GM18520 (cell line): ENCODE results near the gene ADAT3.

Experiments used
- ATAC-seq: cut with Tn5 transposase; IDR thresholded peaks from one replicate; pipeline ENCODE4 v1.9.1; 2021; ENCODE audit not compliant: unreplicated experiment

The ADAT3 gene

DNA sequence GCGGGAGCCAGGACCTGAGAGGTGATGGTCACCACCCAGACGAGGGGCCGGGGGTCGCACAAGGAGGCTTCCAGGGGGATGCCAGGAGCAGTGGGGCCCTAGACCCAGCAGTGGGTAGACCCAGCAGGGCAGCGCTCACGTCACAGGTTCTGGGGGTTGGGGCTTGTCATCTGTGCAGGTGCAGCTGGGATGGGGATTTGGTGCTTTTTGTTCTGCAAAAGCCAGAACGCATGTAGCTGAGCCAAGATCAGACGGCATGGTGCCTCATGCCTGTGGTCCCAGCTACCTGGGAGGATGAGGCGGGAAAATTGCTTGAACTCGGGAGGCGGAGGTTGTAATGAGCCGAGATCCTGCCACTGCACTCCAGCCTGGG lies 50.9 kb downstream of the ADAT3 start:
- ATAC-seq = no peak

DNA sequence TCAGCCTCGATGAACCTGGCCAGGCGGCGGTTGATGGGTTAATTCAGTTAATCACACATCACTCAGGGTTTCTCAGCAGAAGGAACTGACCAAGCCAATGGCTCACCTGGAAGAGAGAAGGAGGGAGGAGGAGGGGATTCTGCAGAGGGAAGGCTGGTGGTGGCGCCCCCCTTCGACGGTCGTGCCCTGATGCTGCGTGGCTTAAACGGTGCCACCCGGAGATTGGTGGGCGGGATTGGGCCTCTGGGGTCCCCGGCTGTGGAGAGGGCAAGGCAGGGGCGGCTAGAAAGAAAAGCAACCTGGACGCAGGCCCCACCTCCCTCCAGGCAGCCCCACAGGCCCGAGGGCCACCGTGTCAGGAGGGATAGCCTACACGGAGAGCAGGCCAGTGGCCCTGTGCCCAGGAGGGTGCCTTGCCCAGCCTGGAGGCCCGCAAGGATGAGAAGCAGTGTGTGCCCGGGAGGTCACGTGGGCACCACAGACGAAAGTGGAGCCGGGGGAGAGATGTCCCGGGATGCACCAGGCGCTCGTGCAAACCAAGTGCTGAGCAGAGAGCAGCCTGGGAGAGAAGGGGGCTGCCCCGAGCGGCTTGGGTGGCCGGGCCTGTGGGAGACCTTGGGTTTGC lies 51.8 kb downstream of the ADAT3 start:
- ATAC-seq = no peak

DNA sequence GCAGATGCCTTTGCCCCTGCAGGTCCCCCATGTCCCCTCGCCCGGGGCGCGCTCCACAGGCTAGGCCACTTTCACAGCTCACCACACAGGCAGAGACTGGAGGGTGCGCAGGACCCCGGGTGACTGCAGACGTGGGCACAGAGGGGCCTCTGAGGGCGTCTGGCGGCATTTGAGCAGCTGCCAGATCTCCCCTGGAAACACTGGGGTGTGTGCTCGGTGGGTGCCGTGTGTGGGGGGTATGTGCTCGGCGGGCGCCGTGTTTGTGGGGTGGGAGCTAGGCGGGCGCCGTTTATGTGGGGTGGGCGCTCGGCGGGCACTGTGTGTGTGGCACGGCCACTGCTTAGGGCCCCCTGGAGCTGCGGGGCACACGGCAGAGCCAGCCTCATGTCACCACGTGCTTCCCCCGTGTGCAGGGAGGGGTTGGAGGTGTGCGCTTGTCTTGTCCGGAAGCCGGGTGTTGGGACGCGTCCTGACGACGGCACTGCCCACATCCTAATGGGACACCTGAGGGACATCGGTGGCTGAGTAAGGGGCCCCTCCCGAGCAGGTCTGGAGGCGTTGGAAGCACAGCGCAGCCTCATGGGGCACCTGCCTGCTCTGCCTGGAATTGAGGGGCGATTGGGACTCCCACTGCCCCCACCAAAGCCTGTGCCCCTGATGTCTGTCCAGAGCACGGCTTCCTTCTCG lies 52.5 kb downstream of the ADAT3 start:
- no peak for ATAC-seq

DNA sequence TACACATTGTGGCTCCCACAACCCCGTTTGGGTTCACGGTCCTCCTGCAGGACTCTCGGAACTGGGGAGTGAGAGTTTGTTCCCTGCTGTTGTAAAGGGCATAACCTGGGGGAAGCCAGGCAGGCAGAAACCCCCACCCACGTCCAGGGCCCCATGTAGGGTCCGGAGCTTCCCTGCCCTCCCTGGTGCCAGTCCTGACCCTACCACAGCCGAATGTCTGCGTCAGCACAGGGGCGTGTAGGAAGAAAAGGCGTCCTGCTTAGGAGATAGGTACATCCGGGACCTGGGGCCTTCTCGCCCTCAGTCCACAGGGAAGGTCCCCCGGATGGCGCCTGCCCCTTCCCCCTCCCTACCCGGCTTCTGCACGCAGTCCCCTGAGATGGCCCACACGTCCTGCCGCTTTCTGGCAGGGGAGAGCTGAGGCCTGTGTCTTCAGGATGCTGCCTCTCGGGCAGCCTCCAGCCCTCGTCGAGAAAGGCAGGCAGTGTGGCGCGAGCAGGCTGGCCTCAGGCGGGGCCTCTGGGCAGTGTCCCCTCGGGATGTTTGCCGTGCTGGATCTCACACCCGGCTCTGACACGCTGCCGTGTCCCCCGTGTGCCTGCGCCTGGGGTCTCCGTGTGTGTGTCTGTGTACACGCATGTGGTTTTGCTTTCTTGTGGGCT lies 54.9 kb downstream of the ADAT3 start:
- no peak for ATAC-seq

DNA sequence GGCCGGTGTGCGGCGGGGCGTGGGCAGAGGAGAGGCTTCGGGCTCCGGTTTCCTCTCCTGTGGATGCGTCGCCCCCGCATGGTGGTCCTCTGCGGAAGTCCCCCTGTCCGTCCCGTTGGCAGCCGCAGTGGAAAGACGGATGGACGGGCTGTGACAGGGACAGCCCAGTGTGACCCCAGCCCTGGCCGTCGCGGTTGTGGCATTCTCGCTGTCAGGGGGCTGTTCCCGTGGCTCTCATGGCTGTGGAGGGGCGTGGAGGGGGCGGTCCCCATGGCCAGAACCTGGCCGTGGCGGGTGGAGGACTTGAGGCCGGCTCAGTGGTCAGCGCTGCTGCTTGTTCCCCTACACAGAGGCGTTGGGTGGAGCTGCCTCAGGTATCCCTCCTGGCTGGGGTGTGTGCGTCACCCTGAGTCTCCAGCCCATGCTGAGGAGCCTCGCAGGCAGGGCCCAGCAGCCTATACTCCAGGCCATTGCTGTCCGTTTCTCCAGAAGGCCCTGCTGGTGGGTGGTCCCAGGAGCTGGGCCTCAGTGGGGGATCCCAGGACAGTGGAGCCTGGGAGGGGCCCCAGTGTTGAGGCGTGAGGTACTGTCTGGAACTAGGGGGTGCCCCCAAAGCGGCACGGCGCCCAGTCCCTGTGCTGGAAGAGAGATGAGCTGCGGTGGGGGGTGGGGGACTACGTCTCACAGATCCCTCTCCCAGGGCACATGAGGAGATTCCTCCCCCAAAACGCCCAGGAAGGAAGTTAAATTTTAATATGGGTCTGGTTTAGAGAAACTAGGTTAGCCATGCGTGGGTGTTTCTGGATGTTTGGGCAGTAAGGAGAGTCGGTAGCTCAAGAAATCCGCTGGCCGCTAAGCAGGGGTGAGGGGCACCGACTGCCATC lies 56.0 kb downstream of the ADAT3 start:
- ATAC-seq = no peak

DNA sequence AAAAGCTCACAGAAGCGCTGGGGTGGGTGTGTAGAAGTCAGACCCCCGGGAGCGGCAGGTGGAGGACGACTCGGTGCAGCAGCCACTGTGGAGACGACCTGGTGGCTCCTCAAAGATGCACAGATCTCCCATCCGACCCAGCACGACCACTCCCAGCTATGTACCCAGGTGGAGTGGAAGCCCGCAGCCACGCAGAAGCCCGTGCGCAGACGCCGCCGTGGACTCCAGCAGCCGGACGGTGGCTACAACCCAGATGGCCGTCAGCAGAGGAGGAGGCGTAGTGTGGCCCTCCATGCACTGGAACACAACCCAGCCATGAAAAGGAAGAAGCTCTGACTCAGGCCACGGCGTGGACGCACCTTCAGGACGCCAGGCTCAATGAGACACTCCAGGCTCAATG lies 57.5 kb downstream of the ADAT3 start:
- no peak for ATAC-seq
